ENCODE results near the gene DEDD. TPM values are rescaled to one million over a fixed set of nuclear protein-coding genes. Genes with fewer than 3 reads are reported as not detected.

DEDD gene
- total RNA-seq, 1 experiment from 2014 or later: 39.2 TPM

GRCh38 chr1:161096015-161096414 lies 36.5 kb downstream of the DEDD start:
- no peak overlapping the region for H3K27ac ChIP-seq (ENCODE audit: low read length)
- no peaks in the 10 kb centered on the region for H3K9me3 ChIP-seq (ENCODE audit: low read length)
- H3K4me2 ChIP-seq (ENCODE audit: low read length): no peak overlapping the region
- H3K9ac ChIP-seq (ENCODE audit: low read length): no peak overlapping the region
- H3F3A ChIP-seq (ENCODE audit: low read length, unreplicated experiment): peaks cover 7% of the 10 kb centered on the region
- no peak for TF ChIP-seq CTCF (conservative IDR thresholded peaks at IDR 0.05; ENCODE audit: low read depth, low read length)
- no peak for TF ChIP-seq EZH2 (IDR thresholded peaks at IDR 0.05; ENCODE audit: low read length, unreplicated experiment)
- TF ChIP-seq EZH2phosphoT487 (IDR thresholded peaks at IDR 0.05; ENCODE audit: borderline replicate concordance, low read length): no peak
- no peaks in the 10 kb centered on the region; the same call in 1 of the 2 replicates for H4K20me1 ChIP-seq (ENCODE audit: low read length)
- DNase-seq (no peak), ATAC-seq (no peak)
- no peaks in the 10 kb centered on the region for H3K79me2 ChIP-seq (ENCODE audit: low read length)
- H2AFZ ChIP-seq (ENCODE audit: low read length): no peak overlapping the region
- intact Hi-C loops (cut with micrococcal nuclease): no loop called here
- H3K9me2 ChIP-seq (replicated peaks; ENCODE audit: low read length): no peaks in the 10 kb centered on the region
- no peaks in the 10 kb centered on the region for H3K27me3 ChIP-seq (ENCODE audit: low read length)
- ChIA-PET POLR2A (ENCODE audit: unreplicated experiment) (no interaction called here), CTCF (interaction anchor here (1.0 kb wide), 1 partner anchor 22 kb away, joined by 4 read pairs; no protein-coding TSS in a partner anchor)
- H3K4me1 ChIP-seq (ENCODE audit: insufficient read depth, low read length): peaks cover 46% of the 10 kb centered on the region
- BruUV-seq (replicated peaks): no TSS peak
- peaks cover 10% of the 10 kb centered on the region; the same call in 1 of the 2 replicates for H3K36me3 ChIP-seq (ENCODE audit: low read depth, low read length)
- no peak overlapping the region for H3K4me3 ChIP-seq (ENCODE audit: low read length)

GRCh38 chr1:161095230-161095629 lies 37.2 kb downstream of the DEDD start:
- POLR2A ChIA-PET (ENCODE audit: unreplicated experiment): no interaction called here
- H2AFZ ChIP-seq (ENCODE audit: low read length): no peak overlapping the region
- H3K4me3 ChIP-seq (ENCODE audit: low read length): no peak overlapping the region
- H4K20me1 ChIP-seq (ENCODE audit: low read length): no peaks in the 10 kb centered on the region; the same call in 1 of the 2 replicates
- H3K9ac ChIP-seq (ENCODE audit: low read length): no peak overlapping the region
- BruUV-seq (replicated peaks): no TSS peak
- DNase-seq (no peak), ATAC-seq (no peak)
- no peaks in the 10 kb centered on the region for H3K9me3 ChIP-seq (ENCODE audit: low read length)
- H3K4me1 ChIP-seq (ENCODE audit: insufficient read depth, low read length): peaks cover 42% of the 10 kb centered on the region
- no peaks in the 10 kb centered on the region for H3K27me3 ChIP-seq (ENCODE audit: low read length)
- TF ChIP-seq CTCF (conservative IDR thresholded peaks at IDR 0.05; ENCODE audit: low read depth, low read length) (no peak), EZH2phosphoT487 (IDR thresholded peaks at IDR 0.05; ENCODE audit: borderline replicate concordance, low read length) (no peak), EZH2 (IDR thresholded peaks at IDR 0.05; ENCODE audit: low read length, unreplicated experiment) (no peak)
- no peak overlapping the region for H3K4me2 ChIP-seq (ENCODE audit: low read length)
- no peaks in the 10 kb centered on the region for H3F3A ChIP-seq (ENCODE audit: low read length, unreplicated experiment)
- CTCF ChIA-PET: no interaction called here
- H3K79me2 ChIP-seq (ENCODE audit: low read length): no peaks in the 10 kb centered on the region
- H3K27ac ChIP-seq (ENCODE audit: low read length): no peak overlapping the region
- peaks cover 7% of the 10 kb centered on the region; the same call in 1 of the 2 replicates for H3K36me3 ChIP-seq (ENCODE audit: low read depth, low read length)
- H3K9me2 ChIP-seq (replicated peaks; ENCODE audit: low read length): no peaks in the 10 kb centered on the region
- intact Hi-C loops (cut with micrococcal nuclease): no loop called here

- no peak for TF ChIP-seq CTCF (conservative IDR thresholded peaks at IDR 0.05; ENCODE audit: low read depth, low read length)
- no peak for TF ChIP-seq EZH2phosphoT487 (IDR thresholded peaks at IDR 0.05; ENCODE audit: borderline replicate concordance, low read length)
- no peak for TF ChIP-seq EZH2 (IDR thresholded peaks at IDR 0.05; ENCODE audit: low read length, unreplicated experiment)
- Histone ChIP-seq H3K4me3 (ENCODE audit: low read length) (no peak overlapping the region), H3K27ac (ENCODE audit: low read length) (no peak overlapping the region), H3K9me2 (replicated peaks; ENCODE audit: low read length) (no peaks in the 10 kb centered on the region), H3K36me3 (ENCODE audit: low read depth, low read length) (peaks cover under 1% of the 10 kb centered on the region; the same call in 1 of the 2 replicates), H3K4me1 (ENCODE audit: insufficient read depth, low read length) (peaks cover 45% of the 10 kb centered on the region), H3K4me2 (ENCODE audit: low read length) (no peak overlapping the region), H3K9me3 (ENCODE audit: low read length) (no peaks in the 10 kb centered on the region), H3K9ac (ENCODE audit: low read length) (no peak overlapping the region), H4K20me1 (ENCODE audit: low read length) (no peaks in the 10 kb centered on the region), H3K79me2 (ENCODE audit: low read length) (no peaks in the 10 kb centered on the region), H3K27me3 (ENCODE audit: low read length) (no peaks in the 10 kb centered on the region), H3F3A (ENCODE audit: low read length, unreplicated experiment) (no peaks in the 10 kb centered on the region), H2AFZ (ENCODE audit: low read length) (no peak overlapping the region)
- intact Hi-C loops (cut with micrococcal nuclease): no loop called here
- no TSS peak for BruUV-seq (replicated peaks)
- ATAC-seq: no peak
- no peak for DNase-seq
- POLR2A ChIA-PET (ENCODE audit: unreplicated experiment): no interaction called here
- CTCF ChIA-PET: no interaction called here
Observed at GRCh38 chr1:161094481-161094880, 38.0 kb downstream of the DEDD start.

Data from PC-3 (cell line).